ENCODE results near the gene NFIX.
A peak's percentile ranks its signal among the peaks of the same experiment; 100 is the strongest.

Gene NFIX

GRCh38 chr19:13010992-13011652 lies 15.8 kb downstream of the NFIX start:
- TF ChIP-seq, protein P1, sequence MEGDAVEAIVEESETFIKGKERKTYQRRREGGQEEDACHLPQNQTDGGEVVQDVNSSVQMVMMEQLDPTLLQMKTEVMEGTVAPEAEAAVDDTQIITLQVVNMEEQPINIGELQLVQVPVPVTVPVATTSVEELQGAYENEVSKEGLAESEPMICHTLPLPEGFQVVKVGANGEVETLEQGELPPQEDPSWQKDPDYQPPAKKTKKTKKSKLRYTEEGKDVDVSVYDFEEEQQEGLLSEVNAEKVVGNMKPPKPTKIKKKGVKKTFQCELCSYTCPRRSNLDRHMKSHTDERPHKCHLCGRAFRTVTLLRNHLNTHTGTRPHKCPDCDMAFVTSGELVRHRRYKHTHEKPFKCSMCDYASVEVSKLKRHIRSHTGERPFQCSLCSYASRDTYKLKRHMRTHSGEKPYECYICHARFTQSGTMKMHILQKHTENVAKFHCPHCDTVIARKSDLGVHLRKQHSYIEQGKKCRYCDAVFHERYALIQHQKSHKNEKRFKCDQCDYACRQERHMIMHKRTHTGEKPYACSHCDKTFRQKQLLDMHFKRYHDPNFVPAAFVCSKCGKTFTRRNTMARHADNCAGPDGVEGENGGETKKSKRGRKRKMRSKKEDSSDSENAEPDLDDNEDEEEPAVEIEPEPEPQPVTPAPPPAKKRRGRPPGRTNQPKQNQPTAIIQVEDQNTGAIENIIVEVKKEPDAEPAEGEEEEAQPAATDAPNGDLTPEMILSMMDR (conservative IDR thresholded peaks at IDR 0.05; ENCODE audit: low read depth, low read length), result no peak
- H3K4me3 ChIP-seq (ENCODE audit: low read length), result no peak overlapping the region
- DNase-seq (ENCODE audit: low read depth), result no peak

GRCh38 chr19:13011653-13012389 lies 16.5 kb downstream of the NFIX start:
- DNase-seq (ENCODE audit: low read depth), result no peak
- TF ChIP-seq, protein P1 (conservative IDR thresholded peaks at IDR 0.05; ENCODE audit: low read depth, low read length), result no peak
- no peak overlapping the region for H3K4me3 ChIP-seq (ENCODE audit: low read length)

DNA sequence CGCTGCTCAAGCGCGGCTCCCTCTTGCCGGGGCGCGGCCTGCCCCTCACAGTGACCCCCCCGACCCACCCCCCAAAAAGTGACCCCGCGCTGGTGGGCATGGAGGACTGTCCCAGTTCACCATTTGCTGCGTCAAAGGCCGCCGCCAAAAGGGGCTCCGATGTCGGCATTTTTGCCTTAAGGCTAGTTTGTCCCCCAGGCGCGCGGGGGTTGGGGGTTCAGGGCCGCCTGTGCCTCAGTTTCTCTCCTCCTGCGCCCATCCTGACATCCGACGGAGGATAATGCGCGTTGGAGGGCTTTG lies 17.1 kb downstream of the NFIX start:
- H3K4me3 ChIP-seq (ENCODE audit: low read length), result no peak overlapping the region
- DNase-seq (ENCODE audit: low read depth), result no peak
- TF ChIP-seq, protein P1 (conservative IDR thresholded peaks at IDR 0.05; ENCODE audit: low read depth, low read length), result no peak

GRCh38 chr19:13012690-13013608 lies 17.7 kb downstream of the NFIX start:
- peak overlapping the region; percentile 30 for H3K4me3 ChIP-seq (ENCODE audit: low read length)
- TF ChIP-seq, protein P1 (conservative IDR thresholded peaks at IDR 0.05; ENCODE audit: low read depth, low read length), result no peak
- no peak for DNase-seq (ENCODE audit: low read depth)

DNA sequence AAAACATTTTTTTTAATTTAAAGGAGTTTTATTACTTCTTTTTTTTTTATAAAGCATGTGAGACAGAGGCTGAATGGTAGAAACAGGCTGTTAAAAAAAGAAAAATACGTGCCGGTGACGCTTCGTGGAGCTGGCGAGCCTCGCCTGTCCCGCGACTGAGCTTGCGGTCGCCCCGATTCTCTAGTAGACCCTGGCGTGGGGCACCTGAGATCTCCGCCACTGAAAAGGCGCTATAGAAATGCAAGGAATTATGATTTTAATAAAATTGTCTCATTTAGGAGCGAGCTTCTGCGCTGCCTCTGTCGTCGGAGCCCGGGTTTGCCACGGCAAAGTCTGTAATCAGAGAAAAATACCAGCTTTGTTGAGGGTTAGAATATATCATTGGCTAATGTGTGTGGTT lies 18.4 kb downstream of the NFIX start:
- TF ChIP-seq, protein P1 (conservative IDR thresholded peaks at IDR 0.05; ENCODE audit: low read depth, low read length), result no peak
- DNase-seq (ENCODE audit: low read depth), result no peak
- H3K4me3 ChIP-seq (ENCODE audit: low read length), result peak overlapping the region; percentile 4

GRCh38 chr19:13014101-13014920 lies 19.0 kb downstream of the NFIX start:
- TF ChIP-seq, protein P1 (conservative IDR thresholded peaks at IDR 0.05; ENCODE audit: low read depth, low read length), result no peak
- H3K4me3 ChIP-seq (ENCODE audit: low read length), result no peak overlapping the region
- no peak for DNase-seq (ENCODE audit: low read depth)

Data from retinal pigment epithelial cell (primary cell).